ENCODE data around the gene ICAM5. TPM values are rescaled to one million over a fixed set of nuclear protein-coding genes. Genes with fewer than 3 reads are reported as not detected.

The ICAM5 gene
- total RNA-seq, 2 experiments from 2014 or later, result 0.72 to 0.81 TPM

GRCh38 chr19:10256970-10257615 is 32.7 kb upstream of the ICAM5 start:
- intact Hi-C loops (cut with micrococcal nuclease), result no loop called here

GRCh38 chr19:10258080-10258710 is 31.6 kb upstream of the ICAM5 start:
- Mint-ChIP-seq H3K27me3 (ENCODE audit: low read depth) (no peaks in the 10 kb centered on the region), H3K9me3 (no peaks in the 10 kb centered on the region), H3K4me3 (no peak overlapping the region), H3K36me3 (ENCODE audit: low read depth) (peaks cover 33% of the 10 kb centered on the region), H3K27ac (no peak overlapping the region), H3K4me1 (ENCODE audit: low read depth) (peaks cover 36% of the 10 kb centered on the region)
- no peak for DNase-seq
- intact Hi-C loops (cut with micrococcal nuclease), result no loop called here
- CTCF ChIA-PET, result interaction anchor here (0.6 to 5.5 kb wide), 22 partner anchors 8 to 399 kb away, joined by 3 to 70 read pairs (median 4); partner anchors contain the start of genes ICAM1, ICAM5 and TYK2

More at GRCh38 chr19:10256970-10257615, 32.7 kb upstream of the ICAM5 start:
- no peak for DNase-seq
- Mint-ChIP-seq H3K4me1 (ENCODE audit: low read depth) (peaks cover 44% of the 10 kb centered on the region), H3K36me3 (ENCODE audit: low read depth) (peaks cover 33% of the 10 kb centered on the region), H3K4me3 (no peak overlapping the region), H3K27me3 (ENCODE audit: low read depth) (no peaks in the 10 kb centered on the region), H3K9me3 (no peaks in the 10 kb centered on the region), H3K27ac (no peak overlapping the region)
- CTCF ChIA-PET, result interaction anchor here (0.5 to 5.5 kb wide), 3 partner anchors 11 to 131 kb away, joined by 3 to 70 read pairs (median 3); no protein-coding TSS in a partner anchor

- DNase-seq, result peak; percentile 99
- Mint-ChIP-seq H3K4me1 (ENCODE audit: low read depth) (peaks cover 25% of the 10 kb centered on the region), H3K27ac (peak overlapping the region; percentile 81), H3K9me3 (no peaks in the 10 kb centered on the region), H3K27me3 (ENCODE audit: low read depth) (no peaks in the 10 kb centered on the region), H3K4me3 (no peak overlapping the region), H3K36me3 (ENCODE audit: low read depth) (peaks cover 26% of the 10 kb centered on the region)
- intact Hi-C loops (cut with micrococcal nuclease), result loop anchor here (1.0 kb wide), 2 partner anchors 10 to 131 kb away; no protein-coding TSS in a partner anchor
- CTCF ChIA-PET, result interaction anchor here (0.5 to 5.5 kb wide), 29 partner anchors 9 to 712 kb away, joined by 3 to 70 read pairs (median 4); partner anchors contain the start of genes ICAM1, ICAM5 and TYK2
These were observed 30.4 kb upstream of the ICAM5 start for GRCh38 chr19:10259162-10259905.

GRCh38 chr19:10260141-10260584 is 29.6 kb upstream of the ICAM5 start:
- H3K4me3 Mint-ChIP-seq, result no peak overlapping the region
- peak; percentile 74 for DNase-seq
- intact Hi-C loops (cut with micrococcal nuclease), result loop anchor here (2.0 kb wide), 1 partner anchor 121 kb away; the partner anchor contains the start of gene TYK2

GRCh38 chr19:10262771-10263170 is 27.0 kb upstream of the ICAM5 start:
- Mint-ChIP-seq H3K27ac (no peak overlapping the region), H3K9me3 (no peaks in the 10 kb centered on the region), H3K4me3 (no peak overlapping the region), H3K4me1 (ENCODE audit: low read depth) (peaks cover 21% of the 10 kb centered on the region), H3K36me3 (ENCODE audit: low read depth) (peaks cover 9% of the 10 kb centered on the region), H3K27me3 (ENCODE audit: low read depth) (no peaks in the 10 kb centered on the region)
- CTCF ChIA-PET, result no interaction called here
- DNase-seq, result no peak
- intact Hi-C loops (cut with micrococcal nuclease), result no loop called here

More at GRCh38 chr19:10260141-10260584, 29.6 kb upstream of the ICAM5 start:
- Mint-ChIP-seq H3K4me1 (ENCODE audit: low read depth) (peaks cover 23% of the 10 kb centered on the region), H3K36me3 (ENCODE audit: low read depth) (peaks cover 25% of the 10 kb centered on the region), H3K27ac (peak overlapping the region; percentile 80), H3K27me3 (ENCODE audit: low read depth) (no peaks in the 10 kb centered on the region), H3K9me3 (no peaks in the 10 kb centered on the region)
- CTCF ChIA-PET, result interaction anchor here (0.6 to 5.5 kb wide), 13 partner anchors 10 to 156 kb away, joined by 3 to 70 read pairs (median 4); partner anchors contain the start of genes ICAM1, ICAM5 and TYK2

GRCh38 chr19:10266706-10267105 is 23.0 kb upstream of the ICAM5 start:
- no peak for DNase-seq
- peaks cover 16% of the 10 kb centered on the region for H3K4me1 Mint-ChIP-seq (ENCODE audit: low read depth)
- no peak overlapping the region for H3K27ac Mint-ChIP-seq
- no peak overlapping the region for H3K4me3 Mint-ChIP-seq
- intact Hi-C loops (cut with micrococcal nuclease), result no loop called here
- CTCF ChIA-PET, result interaction anchor here (1.9 kb wide), 1 partner anchor 122 kb away, joined by 10 read pairs; no protein-coding TSS in a partner anchor
- no peaks in the 10 kb centered on the region for H3K27me3 Mint-ChIP-seq (ENCODE audit: low read depth)
- no peaks in the 10 kb centered on the region for H3K9me3 Mint-ChIP-seq
- peaks cover under 1% of the 10 kb centered on the region for H3K36me3 Mint-ChIP-seq (ENCODE audit: low read depth)

- H3K27ac Mint-ChIP-seq, result no peak overlapping the region
- H3K27me3 Mint-ChIP-seq (ENCODE audit: low read depth), result no peaks in the 10 kb centered on the region
- no peaks in the 10 kb centered on the region for H3K9me3 Mint-ChIP-seq
- CTCF ChIA-PET, result interaction anchor here (2.8 to 5.4 kb wide), 4 partner anchors 8 to 169 kb away, joined by 11 to 85 read pairs (median 58); no protein-coding TSS in a partner anchor
- peaks cover 5% of the 10 kb centered on the region for H3K36me3 Mint-ChIP-seq (ENCODE audit: low read depth)
- DNase-seq, result no peak
- peaks cover 27% of the 10 kb centered on the region for H3K4me1 Mint-ChIP-seq (ENCODE audit: low read depth)
- H3K4me3 Mint-ChIP-seq, result no peak overlapping the region
- intact Hi-C loops (cut with micrococcal nuclease), result no loop called here
These were observed 21.7 kb upstream of the ICAM5 start for GRCh38 chr19:10268071-10268470.

- Mint-ChIP-seq H3K27ac (peak overlapping the region; percentile 85), H3K9me3 (no peaks in the 10 kb centered on the region), H3K36me3 (ENCODE audit: low read depth) (peaks cover 9% of the 10 kb centered on the region), H3K27me3 (ENCODE audit: low read depth) (no peaks in the 10 kb centered on the region), H3K4me1 (ENCODE audit: low read depth) (peaks cover 31% of the 10 kb centered on the region), H3K4me3 (peak overlapping the region; percentile 78)
- intact Hi-C loops (cut with micrococcal nuclease), result loop anchor here (1.0 to 2.0 kb wide), 5 partner anchors 10 to 233 kb away; partner anchors contain the start of genes FDX2, KEAP1 and TYK2
- DNase-seq, result peak; percentile 93
- CTCF ChIA-PET, result interaction anchor here (0.6 to 5.4 kb wide), 26 partner anchors 10 to 270 kb away, joined by 3 to 85 read pairs (median 4); partner anchors contain the start of genes ICAM4, ICAM5 and TYK2
These were observed 20.2 kb upstream of the ICAM5 start for GRCh38 chr19:10269333-10270179.

GRCh38 chr19:10270180-10270615 is 19.6 kb upstream of the ICAM5 start:
- intact Hi-C loops (cut with micrococcal nuclease), result loop anchor here (2.0 kb wide), 3 partner anchors 47 to 233 kb away; partner anchors contain the start of genes FDX2, KEAP1 and TYK2
- peak overlapping the region; percentile 85 for H3K27ac Mint-ChIP-seq
- no peaks in the 10 kb centered on the region for H3K9me3 Mint-ChIP-seq
- peak; percentile 72 for DNase-seq
- H3K36me3 Mint-ChIP-seq (ENCODE audit: low read depth), result peaks cover 13% of the 10 kb centered on the region
- H3K27me3 Mint-ChIP-seq (ENCODE audit: low read depth), result no peaks in the 10 kb centered on the region
- H3K4me3 Mint-ChIP-seq, result peak overlapping the region; percentile 78
- H3K4me1 Mint-ChIP-seq (ENCODE audit: low read depth), result peaks cover 34% of the 10 kb centered on the region
- CTCF ChIA-PET, result interaction anchor here (0.6 to 5.4 kb wide), 21 partner anchors 10 to 242 kb away, joined by 3 to 85 read pairs (median 7); partner anchors contain the start of genes ICAM4, ICAM5 and TYK2

GRCh38 chr19:10270616-10271394 is 18.9 kb upstream of the ICAM5 start, which contains the start of gene ICAM1:
ICAM1 (plus strand) TSS chr19:10271120; CDS start chr19:10271160, 40 bp downstream.
- H3K4me3 Mint-ChIP-seq, result peak within 1 kb of the TSS; percentile 78
- H3K4me1 Mint-ChIP-seq (ENCODE audit: low read depth), result peaks cover 34% of the 10 kb centered on the region
- CTCF ChIA-PET, result interaction anchor here (0.6 to 5.4 kb wide), 23 partner anchors 9 to 338 kb away, joined by 3 to 85 read pairs (median 4); partner anchors contain the start of genes ICAM4, ICAM5 and TYK2
- intact Hi-C loops (cut with micrococcal nuclease), result loop anchor here (1.0 to 2.0 kb wide), 5 partner anchors 18 to 232 kb away; partner anchors contain the start of genes FDX2, ICAM5, KEAP1 and RAVER1
- H3K9me3 Mint-ChIP-seq, result no peaks in the 10 kb centered on the region
- peaks cover 13% of the 10 kb centered on the region for H3K36me3 Mint-ChIP-seq (ENCODE audit: low read depth)
- H3K27me3 Mint-ChIP-seq (ENCODE audit: low read depth), result no peaks in the 10 kb centered on the region
- H3K27ac Mint-ChIP-seq, result peak within 1 kb of the TSS; percentile 85
- peak; percentile 86 for DNase-seq

Data from activated naive CD4-positive, alpha-beta T cell treated with anti-CD3 and anti-CD28 coated beads for 36 hours (primary cell).